Measurements from ENCODE around the gene ST7. TPM values are rescaled to one million over a fixed set of nuclear protein-coding genes. Genes with fewer than 3 reads are reported as not detected.

ST7 gene
- total and polyA plus RNA-seq, 4 donors = 22.4 to 57.2 (median 41.6) TPM

DNA sequence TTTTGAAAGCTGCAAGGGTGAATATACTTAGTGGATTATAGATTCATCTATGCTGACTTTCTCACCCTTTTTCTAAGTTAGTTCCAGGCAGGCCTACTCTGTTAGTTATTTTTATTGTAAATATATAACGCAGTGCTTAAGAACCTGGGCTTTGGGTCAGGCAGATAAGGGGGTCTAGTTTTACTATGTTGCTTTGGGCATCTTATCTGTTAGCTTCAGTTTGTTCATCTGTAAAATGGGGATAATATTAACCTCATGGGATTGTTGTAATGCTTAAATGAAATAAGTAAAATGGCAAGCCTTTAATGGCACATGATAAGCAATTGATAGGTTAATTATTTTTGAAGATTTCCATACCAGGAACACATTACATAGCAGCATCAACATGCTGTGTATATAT, 79.5 kb downstream of the ST7 start:
- WGBS, 2 donors = 91 to 98% methylated on average over 1 of the region's 1 CpG
- no peak overlapping the region for H3K9ac ChIP-seq (ENCODE audit: insufficient read depth in 1 of 2, low read length in 2 of 2)
- peaks cover 0 to 16% (median 0%) of the 10 kb centered on the region in 4 donors for H3K9me3 ChIP-seq (ENCODE audit: control insufficient read depth in 4 of 4, insufficient read depth in 3 of 4, low read length in 3 of 4)
- peaks cover 2 to 26% (median 8%) of the 10 kb centered on the region in 5 donors for H3K4me1 ChIP-seq (ENCODE audit: control insufficient read depth in 5 of 5, insufficient read depth in 5 of 5, low read length in 5 of 5)
- DNase-seq = no peak
- H3K36me3 ChIP-seq (ENCODE audit: control insufficient read depth in 4 of 4, insufficient read depth in 4 of 4, low read length in 4 of 4) = peaks cover 0 to 3% (median 0%) of the 10 kb centered on the region in 4 donors
- no peak overlapping the region for H3K27ac ChIP-seq (ENCODE audit: low read depth in 1 of 2, low read length in 1 of 2)
- no peak for ATAC-seq (ENCODE audit: insufficient read depth, low FRiP score)
- no peak for TF ChIP-seq CTCF (IDR thresholded peaks at IDR 0.05; ENCODE audit: control extremely low read depth, extremely low read depth)
- H3K4me3 ChIP-seq = no peak overlapping the region
- H3K27me3 ChIP-seq (ENCODE audit: control insufficient read depth in 3 of 3, insufficient read depth in 3 of 3, low read length in 2 of 3) = no peaks in the 10 kb centered on the region

GRCh38 chr7:117034851-117035464, 81.7 kb downstream of the ST7 start:
- H3K9me3 ChIP-seq (ENCODE audit: control insufficient read depth in 4 of 4, insufficient read depth in 3 of 4, low read length in 3 of 4) = peaks cover 0 to 6% (median 0%) of the 10 kb centered on the region in 4 donors
- ATAC-seq (ENCODE audit: insufficient read depth, low FRiP score) (peak; percentile 39), DNase-seq (peak; percentile 23 to 93 (median 90))
- no peaks in the 10 kb centered on the region for H3K27me3 ChIP-seq (ENCODE audit: control insufficient read depth in 3 of 3, insufficient read depth in 3 of 3, low read length in 2 of 3)
- H3K4me3 ChIP-seq = no peak overlapping the region
- TF ChIP-seq CTCF (IDR thresholded peaks at IDR 0.05; ENCODE audit: control extremely low read depth, extremely low read depth) = no peak
- H3K27ac ChIP-seq (ENCODE audit: low read depth in 1 of 2, low read length in 1 of 2) = no peak overlapping the region
- peaks cover 2 to 26% (median 8%) of the 10 kb centered on the region in 5 donors for H3K4me1 ChIP-seq (ENCODE audit: control insufficient read depth in 5 of 5, insufficient read depth in 5 of 5, low read length in 5 of 5)
- no peak overlapping the region for H3K9ac ChIP-seq (ENCODE audit: insufficient read depth in 1 of 2, low read length in 2 of 2)
- 39 to 41% methylated on average over 3 of the region's 3 CpGs for WGBS, 2 donors
- H3K36me3 ChIP-seq (ENCODE audit: control insufficient read depth in 4 of 4, insufficient read depth in 4 of 4, low read length in 4 of 4) = peaks cover 0 to 3% (median under 1%) of the 10 kb centered on the region in 4 donors

DNA sequence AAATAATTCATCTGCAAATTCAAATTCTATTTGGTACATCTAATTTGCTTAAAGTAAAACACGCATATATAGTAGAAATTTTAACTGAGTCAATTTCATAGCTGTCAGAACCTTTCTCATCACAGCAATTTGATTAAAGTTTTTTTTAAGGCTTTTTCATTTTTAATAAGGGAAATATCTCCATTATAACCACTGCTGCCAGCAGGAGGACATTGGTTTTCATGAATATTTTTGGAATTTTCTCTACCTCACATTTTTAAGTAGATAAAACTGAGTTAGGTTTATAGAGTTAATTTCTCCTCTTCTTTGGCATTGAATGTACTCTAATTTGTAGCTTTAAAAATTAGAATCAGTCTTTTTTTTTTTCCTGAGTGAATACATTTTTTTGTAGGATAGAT, 82.2 kb downstream of the ST7 start:
- WGBS, 2 donors = 97 to 100% methylated on average over 1 of the region's 1 CpG
- peaks cover 2 to 26% (median 8%) of the 10 kb centered on the region in 5 donors for H3K4me1 ChIP-seq (ENCODE audit: control insufficient read depth in 5 of 5, insufficient read depth in 5 of 5, low read length in 5 of 5)
- H3K9me3 ChIP-seq (ENCODE audit: control insufficient read depth in 4 of 4, insufficient read depth in 3 of 4, low read length in 3 of 4) = peaks cover 0 to 6% (median 0%) of the 10 kb centered on the region in 4 donors
- no peak for TF ChIP-seq CTCF (IDR thresholded peaks at IDR 0.05; ENCODE audit: control extremely low read depth, extremely low read depth)
- no peak overlapping the region for H3K4me3 ChIP-seq
- no peak for ATAC-seq (ENCODE audit: insufficient read depth, low FRiP score)
- no peak overlapping the region for H3K9ac ChIP-seq (ENCODE audit: insufficient read depth in 1 of 2, low read length in 2 of 2)
- no peak overlapping the region for H3K27ac ChIP-seq (ENCODE audit: low read depth in 1 of 2, low read length in 1 of 2)
- DNase-seq = no peak
- peaks cover 0 to 3% (median under 1%) of the 10 kb centered on the region in 4 donors for H3K36me3 ChIP-seq (ENCODE audit: control insufficient read depth in 4 of 4, insufficient read depth in 4 of 4, low read length in 4 of 4)
- no peaks in the 10 kb centered on the region for H3K27me3 ChIP-seq (ENCODE audit: control insufficient read depth in 3 of 3, insufficient read depth in 3 of 3, low read length in 2 of 3)
